ENCODE results near the gene SPATA45.

The SPATA45 gene

DNA sequence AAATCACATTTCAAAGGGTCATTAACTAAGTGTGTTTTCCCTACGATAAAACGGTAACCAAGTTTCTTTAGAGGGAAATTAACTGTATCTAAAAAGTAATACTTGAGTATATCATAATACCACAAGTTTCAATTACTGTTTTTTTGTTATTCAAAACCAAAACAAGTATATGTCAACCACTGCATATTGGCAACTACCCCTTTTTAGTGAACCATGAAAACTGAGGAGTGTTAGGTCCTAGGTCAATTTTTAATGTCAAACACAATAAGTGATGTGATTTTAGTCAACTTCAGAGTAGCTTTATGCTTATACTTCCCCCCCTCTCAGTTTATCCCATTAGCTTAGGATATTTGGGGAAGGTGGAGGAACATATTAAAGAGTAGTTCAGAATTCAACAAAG, 66.2 kb downstream of the SPATA45 start:
- TF ChIP-seq, protein P1, sequence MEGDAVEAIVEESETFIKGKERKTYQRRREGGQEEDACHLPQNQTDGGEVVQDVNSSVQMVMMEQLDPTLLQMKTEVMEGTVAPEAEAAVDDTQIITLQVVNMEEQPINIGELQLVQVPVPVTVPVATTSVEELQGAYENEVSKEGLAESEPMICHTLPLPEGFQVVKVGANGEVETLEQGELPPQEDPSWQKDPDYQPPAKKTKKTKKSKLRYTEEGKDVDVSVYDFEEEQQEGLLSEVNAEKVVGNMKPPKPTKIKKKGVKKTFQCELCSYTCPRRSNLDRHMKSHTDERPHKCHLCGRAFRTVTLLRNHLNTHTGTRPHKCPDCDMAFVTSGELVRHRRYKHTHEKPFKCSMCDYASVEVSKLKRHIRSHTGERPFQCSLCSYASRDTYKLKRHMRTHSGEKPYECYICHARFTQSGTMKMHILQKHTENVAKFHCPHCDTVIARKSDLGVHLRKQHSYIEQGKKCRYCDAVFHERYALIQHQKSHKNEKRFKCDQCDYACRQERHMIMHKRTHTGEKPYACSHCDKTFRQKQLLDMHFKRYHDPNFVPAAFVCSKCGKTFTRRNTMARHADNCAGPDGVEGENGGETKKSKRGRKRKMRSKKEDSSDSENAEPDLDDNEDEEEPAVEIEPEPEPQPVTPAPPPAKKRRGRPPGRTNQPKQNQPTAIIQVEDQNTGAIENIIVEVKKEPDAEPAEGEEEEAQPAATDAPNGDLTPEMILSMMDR (IDR thresholded peaks at IDR 0.05; ENCODE audit: low read depth, low read length): no peak
- no peak for DNase-seq
- peaks cover 64% of the 10 kb centered on the region for H3K36me3 ChIP-seq
- H3K27me3 ChIP-seq (ENCODE audit: insufficient read depth, low read depth, severe bottlenecking): no peaks in the 10 kb centered on the region
- no peak overlapping the region for H3K4me3 ChIP-seq (ENCODE audit: low read depth, low read length)
- H3K9me3 ChIP-seq (ENCODE audit: severe bottlenecking): no peaks in the 10 kb centered on the region
- H3K27ac ChIP-seq: no peak overlapping the region

DNA sequence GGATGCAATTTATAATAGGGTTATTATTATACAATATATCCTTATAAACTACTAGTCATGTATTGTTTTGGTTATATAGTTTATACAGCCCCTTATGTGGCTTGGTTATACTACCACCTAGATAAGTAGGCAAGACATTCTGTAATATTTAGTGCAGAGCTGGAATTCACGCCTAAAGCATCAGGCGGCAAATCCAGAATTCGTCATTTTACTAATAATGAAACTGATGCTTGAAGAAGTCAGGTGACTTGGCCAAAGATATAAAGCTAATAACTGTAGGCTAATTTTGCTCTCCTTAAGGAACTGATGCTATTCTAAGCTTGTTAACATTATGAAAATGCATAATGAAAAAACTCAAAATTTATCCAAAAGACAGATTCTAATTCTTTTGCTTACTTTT, 66.7 kb downstream of the SPATA45 start:
- Histone ChIP-seq H3K27ac (no peak overlapping the region), H3K9me3 (ENCODE audit: severe bottlenecking) (no peaks in the 10 kb centered on the region), H3K27me3 (ENCODE audit: insufficient read depth, low read depth, severe bottlenecking) (no peaks in the 10 kb centered on the region), H3K4me3 (ENCODE audit: low read depth, low read length) (no peak overlapping the region), H3K36me3 (peaks cover 63% of the 10 kb centered on the region)
- DNase-seq: no peak
- TF ChIP-seq, protein P1 (IDR thresholded peaks at IDR 0.05; ENCODE audit: low read depth, low read length): no peak
